NCI-H2196 treated with DMSO at 0.1 percent for 48 hours (cell line): Measurements from ENCODE around the gene CELSR1.

Experiments used
- DNase-seq: peaks from one replicate; lab custom pipeline; 2025; ENCODE audit not compliant: unreplicated experiment; lab: John Stamatoyannopoulos, UW

The CELSR1 gene

DNA sequence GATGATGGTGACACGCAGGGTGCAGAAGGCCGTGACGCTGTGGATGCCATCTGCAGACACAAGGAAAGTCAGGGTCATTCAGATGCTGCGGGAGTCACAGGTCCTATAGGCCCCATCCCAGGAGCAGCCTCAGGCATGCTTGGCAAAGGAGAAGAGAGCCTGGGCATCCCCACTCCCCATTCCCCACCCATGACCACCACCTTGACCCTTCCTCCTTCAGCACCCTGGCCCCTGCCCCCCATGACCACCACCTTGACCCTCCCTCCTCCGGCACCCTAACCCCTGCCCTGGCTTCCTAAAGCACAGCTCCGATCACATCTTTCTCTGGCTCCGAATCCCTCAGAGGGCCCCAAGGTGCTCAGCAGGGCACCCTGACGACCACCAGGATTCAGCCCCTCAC, 73.1 kb downstream of the CELSR1 start:
- DNase-seq = no peak

DNA sequence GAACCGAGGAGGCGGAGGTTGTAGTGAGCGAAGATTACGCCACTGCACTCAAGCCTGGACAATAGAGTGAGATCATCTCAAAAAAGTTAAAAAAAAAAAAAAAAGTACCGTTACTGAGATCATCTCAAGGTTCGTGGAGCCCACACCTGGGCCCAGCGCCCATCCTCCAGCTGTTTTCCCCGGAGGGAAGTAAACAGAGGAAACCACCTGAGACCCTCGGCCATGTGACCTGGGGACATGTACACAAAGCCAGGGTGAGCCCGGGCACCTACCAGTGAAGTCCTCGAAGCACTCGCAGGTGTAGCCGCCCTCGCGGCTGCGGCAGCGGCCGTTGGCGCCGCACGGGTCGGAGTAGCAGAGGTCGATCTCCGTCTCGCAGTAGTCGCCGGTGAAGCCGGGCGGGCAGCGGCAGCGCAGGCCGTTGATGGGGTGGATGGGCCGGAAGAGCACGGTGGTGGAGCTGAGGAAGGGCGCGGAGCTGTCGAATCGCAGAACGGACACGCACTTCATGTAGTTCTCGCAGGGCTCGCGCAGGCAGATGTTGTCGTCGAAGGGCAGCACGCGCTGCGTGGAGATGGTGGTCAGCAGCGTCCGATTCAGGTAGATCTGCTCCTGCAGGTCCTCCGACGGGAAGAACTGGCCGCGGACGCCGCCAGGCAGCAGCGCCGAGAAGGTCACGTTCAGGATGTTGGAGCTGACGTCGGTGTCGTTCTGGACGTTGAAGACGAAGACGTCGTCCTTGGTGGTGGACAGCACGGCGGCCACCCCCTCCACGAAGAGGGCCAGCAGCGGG, 73.8 kb downstream of the CELSR1 start:
- no peak for DNase-seq

DNA sequence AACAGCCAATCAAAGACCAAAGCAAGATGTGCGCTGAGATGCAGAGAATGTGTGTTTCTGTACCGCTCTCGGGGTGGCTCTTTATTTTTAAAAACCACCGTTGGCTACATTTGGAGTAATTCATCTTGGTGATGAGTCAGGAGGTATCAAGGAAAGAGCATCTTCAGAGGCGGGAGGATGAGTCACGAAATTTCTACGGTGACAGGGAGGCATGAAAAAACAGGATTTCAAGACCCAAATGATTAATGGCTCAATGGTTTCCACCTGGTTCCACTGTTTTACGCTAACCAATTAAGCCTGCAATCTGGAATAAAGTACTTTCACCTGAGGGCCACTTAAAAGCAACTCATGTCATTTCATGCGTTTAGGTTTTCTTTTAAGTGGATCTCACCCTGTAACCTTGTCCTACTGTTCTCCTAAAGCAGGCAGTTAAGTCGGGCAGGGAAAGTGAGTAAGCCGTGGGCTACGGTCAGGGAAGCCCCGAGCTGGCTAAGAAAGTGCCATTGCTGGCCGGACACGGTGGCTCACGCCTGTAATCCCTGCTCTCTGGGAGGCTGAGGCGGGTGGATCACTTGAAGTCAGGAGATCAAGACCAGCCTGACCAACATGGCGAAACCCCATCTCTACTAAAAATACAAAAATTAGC, 74.6 kb downstream of the CELSR1 start:
- DNase-seq = no peak

DNA sequence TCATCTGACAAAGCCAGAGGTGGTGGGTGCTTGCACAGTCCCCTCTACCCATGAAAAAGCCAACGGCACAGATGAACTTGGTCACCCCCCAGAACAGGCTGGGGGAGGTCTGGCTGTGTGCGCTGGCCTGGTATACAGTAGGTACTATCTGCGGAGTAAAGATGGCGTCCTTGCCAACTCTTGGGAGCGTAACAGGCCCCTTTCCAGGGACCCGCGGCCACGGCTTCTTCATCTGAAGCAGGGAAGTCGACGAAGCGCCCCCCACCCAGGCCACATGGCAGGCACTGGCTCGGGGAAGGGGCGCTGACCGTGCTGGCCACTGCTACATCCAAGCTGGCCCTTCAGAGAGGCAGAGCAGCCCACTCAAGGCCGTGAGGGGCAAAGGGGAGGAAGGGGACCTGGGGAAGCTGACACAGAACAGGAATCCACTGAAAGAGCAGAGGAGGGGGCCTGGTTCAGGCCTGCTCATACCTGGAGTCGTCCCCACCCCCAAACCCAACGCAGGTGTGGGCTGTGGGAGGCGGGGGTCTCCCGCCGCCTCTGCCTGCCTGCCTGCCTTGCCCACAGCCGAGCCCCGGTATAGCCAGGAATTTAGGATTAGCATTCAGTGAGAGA, 75.7 kb downstream of the CELSR1 start:
- DNase-seq = no peak

DNA sequence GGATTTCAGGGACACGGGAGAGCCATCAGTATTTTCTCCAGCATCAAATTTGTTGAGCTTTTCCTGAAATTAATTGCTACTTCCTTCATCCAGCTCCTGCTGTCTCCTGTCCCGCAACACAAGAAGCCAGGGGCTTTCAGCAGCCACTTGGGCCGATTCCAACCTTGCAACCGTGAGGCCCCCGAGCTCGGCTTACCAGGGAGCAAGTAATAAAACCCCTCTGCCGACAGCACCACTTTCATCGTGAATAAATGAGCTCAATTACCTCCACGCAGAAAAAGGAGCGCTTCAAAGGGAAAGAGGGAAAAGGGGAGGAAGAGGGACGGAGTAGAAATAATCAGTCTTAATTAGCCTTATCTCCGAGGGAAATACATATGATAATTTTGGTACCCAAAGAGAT, 76.6 kb downstream of the CELSR1 start:
- DNase-seq = no peak

DNA sequence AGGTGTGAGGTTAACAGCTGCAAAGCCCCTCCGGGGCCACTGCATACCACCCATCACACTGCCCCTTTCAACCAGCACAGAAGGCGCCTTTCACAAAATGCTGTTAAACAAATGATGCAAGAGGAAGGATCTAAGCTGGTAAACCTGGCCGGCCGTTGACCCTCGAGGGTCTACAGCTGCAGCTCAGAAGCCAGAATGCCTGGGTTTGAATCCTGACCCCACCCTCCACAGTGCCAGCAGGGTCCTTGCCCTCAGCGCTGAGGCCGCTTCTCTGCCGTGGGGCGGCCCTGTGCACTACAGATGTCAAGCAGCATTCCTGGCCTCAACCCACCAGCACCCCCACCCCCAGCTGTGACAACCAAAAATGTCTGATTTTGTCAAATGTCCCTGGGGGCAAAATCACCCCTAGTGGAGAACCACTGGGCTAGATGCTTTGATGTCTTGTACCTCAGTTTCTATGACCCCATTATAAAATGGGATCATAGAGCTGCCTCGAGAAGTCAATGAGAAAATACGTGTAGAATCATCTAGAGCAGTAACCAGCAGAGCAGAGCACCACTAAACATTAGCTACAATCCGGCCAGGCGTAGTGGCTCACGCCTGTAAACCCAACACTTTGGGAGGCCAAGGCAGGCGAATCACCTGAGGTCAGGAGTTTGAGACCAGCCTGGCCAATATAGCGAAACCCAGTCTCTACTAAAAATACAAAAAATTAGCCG, 77.9 kb downstream of the CELSR1 start:
- no peak for DNase-seq

DNA sequence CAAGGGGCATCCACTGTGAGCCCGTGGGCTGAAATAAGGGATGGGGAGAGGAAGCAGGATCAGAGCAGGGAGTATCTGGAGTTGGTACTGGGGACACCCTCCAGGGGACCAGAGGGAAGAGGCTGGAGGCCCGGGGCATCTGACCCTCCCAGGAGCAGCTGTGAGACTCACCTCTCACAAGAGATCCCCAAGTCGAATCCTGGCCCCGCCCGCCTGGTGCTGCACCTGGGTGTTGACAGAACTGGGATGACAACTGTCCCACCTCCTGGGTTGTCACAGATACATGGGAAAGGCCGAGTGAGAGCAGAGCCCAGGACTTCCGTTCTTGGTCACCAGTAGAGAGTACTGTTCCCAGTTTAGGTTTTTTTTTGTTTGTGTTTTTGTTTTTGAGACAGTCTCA, 78.9 kb downstream of the CELSR1 start:
- no peak for DNase-seq

DNA sequence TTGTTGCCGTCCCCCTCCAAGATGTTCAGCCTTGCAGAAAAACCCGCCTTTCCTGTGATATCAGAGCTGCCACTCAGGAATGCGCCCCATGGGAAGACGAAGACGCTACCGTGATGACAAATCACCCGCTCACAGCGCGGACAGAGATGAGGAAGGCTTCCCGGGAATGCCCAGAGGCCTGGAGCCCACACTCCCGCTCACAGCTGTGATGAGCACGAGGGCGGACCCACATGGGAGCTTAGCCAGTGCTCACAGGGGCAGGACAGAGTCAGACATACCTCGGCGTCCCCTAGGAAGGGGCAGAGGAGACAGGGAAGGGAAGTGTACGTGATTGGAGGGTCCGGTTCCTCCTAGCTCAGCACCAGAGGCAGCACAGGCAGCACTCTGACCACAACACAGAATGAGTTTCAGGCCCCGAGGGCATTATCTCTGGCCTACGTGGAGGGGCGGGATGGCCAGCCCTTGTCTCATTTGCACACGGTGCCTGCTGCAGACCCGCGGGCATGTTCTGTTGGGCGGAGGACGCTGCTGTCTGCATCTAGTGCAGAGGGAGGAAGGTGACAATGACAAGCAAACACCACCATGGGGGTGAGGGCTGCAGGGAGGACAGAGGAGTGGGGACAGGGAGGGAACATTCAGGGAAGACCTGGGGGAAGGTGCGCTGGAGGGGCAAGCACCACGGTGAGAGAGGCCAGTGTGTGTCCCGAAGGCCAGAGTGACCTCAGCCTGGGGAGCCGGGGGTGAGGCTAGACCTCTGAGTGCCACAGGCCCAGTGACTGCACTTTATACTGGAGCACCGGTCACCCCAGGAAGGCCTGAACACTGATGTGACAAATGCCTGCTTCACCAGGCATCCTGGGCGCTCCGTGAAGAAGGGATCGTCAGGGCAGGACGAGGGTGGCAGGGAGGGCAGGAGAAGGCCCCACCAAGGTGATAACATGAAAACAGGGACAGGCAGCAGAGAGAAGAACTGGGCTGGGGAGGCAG, 79.6 kb downstream of the CELSR1 start:
- DNase-seq = no peak

DNA sequence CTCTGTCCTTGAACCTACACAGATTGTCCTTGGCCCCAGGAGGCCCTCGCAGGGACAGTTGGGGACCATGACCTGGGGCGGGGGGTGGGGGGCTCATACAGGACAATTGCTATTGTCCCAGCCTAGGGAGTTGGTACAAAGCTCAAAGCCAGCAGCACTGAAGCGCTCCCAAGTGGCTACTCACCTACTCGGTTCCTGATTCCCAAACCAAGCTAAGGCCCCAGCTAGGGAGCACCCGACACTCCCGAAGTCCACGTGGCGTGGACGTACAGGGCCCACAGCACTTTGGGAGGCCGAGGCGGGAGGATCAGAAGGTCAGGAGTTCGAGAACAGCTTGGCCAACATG, 80.6 kb downstream of the CELSR1 start:
- no peak for DNase-seq

DNA sequence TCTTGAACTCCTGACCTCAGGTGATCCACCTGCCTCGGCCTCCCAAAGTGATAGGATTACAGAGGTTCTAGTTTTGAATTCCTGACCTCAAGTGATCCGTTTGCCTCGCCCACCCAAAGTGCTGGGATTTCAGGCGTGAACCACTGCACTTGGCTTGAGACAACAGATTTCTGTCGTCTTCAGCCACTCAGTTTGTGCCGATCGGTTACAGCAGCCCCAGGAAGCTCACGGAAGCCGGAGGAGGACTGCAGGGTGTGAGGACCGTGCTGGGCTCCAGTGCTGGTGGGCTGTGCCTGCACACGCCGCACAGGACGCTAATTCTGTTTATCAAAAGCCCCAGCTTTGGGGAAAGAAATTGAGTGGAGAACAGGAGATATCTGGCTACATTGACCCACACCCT, 82.0 kb downstream of the CELSR1 start:
- no peak for DNase-seq

DNA sequence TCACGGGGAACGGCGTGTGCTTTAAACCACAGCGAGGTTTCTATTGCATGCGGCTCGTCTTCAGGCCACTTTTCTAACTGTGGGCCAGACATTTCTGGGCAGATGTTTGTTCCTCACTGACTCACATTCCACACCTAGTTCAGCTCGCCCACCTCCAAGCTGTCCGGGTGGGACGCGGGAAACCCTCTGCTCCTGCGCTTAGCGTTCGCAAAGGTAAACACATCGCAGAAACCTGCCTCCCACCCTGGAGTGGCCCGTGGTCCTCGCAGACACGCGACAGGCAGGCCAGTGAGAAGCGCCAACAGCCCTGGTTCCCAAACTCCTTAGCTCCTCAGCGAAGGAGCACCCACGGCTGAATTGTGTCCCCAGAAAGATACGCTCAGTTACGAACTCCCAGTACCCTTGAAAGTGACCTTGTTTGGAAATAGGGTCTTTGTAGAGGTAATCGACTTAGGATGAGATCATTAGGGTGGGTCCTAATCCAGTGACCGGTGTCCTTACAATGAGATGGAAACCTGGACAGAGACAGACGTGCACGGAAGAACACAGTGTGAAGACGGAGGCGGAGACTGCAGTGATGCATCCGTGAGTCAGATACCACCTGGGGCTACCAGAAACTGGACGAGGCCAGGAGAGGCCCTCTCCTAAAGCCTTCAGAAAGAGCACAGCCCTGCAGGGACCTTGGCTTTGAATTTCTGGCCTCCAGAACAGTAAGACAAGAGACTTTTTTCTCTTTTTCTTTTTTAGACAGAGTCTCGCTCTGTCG, 82.7 kb downstream of the CELSR1 start:
- no peak for DNase-seq

DNA sequence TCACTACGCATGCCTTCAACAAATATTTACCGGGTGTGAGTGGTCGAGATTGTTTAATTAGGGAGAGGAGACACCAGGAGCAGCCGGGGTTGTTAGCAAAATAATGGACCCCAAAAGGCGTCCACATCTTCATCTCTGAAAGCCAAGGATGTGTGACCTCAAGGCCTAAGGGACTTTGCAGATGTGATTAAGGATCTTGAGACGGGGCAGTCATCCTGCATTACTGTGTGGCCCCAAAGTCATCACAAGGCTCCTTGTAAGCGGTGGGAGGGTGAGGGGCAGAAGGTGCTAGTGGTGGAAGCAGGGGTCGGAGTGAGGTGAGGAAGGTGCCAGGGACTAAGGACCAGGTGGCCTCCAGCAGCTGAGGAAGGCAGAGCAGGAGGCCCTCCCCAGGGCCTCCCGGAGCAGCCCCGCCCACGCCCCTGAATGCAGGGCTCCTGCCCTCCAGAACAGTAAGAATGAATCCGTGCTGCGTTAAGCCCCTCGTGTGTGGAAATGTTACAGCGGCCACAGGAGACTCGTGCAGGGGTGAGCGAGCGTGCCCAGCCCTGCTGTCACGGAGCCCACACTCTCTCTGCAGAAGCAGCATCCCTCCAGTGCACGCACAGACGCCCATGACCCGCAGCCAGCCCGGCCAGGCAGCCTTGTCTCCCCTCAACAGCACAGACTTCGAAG, 83.5 kb downstream of the CELSR1 start:
- no peak for DNase-seq

DNA sequence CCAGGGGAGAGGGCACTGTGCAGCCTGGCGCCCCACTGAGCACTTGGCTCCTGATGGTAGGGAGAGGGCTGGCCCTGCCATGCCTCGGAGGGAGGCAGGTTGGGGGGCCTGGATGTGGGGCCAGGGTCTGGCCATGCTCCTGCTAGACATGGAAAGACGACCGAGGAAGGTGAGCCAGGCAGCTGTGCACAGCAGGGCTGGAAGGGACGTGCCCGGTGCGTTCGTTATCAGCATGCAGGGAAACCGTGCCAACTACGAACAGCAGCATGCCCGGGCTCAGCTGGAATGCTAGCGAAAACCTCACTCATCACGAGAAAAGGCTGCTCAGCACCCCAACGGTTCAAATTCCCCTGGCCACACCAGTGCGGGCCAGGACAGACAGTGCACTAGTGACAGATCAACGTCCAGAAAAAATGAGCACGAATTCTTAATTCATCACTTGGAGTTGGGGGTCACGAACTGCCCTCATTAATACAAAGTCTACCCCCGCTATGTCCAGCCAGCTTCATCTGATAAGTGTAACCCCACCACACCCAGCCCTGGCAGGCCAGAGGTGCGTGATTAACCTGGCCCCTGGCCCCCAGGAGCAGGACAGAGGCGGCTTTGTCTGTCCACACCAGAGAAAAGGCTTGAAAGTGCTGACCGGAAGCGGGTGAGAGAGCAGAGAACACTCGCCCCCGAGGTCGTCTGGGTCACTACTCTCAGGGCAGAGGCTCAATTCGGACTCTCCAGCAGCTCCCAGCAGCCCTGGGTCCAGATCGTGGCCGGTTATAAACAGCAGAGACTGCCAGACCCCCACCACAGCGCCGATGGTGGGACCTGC, 84.2 kb downstream of the CELSR1 start:
- DNase-seq = no peak

DNA sequence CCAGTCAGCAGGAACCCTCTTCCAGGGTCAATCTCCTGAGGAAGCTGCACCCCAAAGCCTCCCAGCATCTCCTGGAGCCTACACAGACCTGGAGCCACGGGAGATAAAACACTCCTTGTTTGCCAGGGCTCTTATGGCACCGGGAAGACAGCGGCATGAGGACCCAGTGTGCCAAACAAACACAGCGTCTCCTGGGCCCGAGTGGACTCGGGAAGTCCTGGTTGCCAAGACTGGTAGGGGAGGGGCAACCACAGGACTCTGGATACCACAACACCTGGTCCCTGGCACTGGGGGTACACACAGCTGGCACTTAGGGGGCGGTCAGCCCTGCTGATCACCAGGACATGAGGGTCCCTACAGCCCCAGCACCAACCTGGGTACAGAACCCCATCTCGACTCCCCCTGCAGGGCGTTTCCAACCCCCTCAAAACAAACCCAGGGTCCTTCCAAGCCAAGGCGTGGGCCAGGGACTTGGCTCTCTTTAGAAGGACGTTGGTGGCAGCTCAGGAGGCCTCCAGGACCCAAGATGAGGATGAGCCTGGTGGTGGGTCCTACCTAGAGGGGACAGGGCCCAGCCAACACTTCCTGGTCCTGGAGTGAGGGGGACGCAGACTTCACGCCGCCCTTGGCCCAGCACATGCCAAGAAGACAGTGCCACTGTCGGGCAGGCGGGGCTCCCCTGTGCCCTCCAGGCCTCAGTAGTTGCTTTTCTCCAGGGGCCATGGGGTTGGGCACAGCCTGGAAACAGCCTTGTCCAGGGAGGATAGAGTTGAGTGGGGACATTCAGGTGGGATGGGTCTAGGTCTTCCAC, 85.0 kb downstream of the CELSR1 start:
- no peak for DNase-seq

DNA sequence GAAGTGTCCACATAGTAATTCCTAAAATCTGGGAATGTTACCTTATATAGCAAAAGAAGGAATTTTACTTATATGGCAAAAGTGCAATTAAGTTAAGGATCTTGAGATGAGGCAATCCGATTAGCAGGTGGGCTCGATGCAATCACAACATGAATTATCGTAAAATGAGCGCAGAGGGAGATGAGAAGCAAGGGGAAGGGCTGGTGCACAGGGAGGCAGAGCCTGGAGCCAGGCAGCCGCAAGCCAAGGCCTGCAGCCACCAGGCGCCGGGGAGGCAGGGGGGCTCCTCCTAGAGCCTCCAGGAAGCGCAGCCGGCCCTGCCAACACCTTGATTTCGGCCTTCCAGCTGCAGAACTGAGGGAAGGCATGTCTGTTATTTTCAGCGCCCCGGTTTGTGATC, 85.7 kb downstream of the CELSR1 start:
- DNase-seq = no peak

DNA sequence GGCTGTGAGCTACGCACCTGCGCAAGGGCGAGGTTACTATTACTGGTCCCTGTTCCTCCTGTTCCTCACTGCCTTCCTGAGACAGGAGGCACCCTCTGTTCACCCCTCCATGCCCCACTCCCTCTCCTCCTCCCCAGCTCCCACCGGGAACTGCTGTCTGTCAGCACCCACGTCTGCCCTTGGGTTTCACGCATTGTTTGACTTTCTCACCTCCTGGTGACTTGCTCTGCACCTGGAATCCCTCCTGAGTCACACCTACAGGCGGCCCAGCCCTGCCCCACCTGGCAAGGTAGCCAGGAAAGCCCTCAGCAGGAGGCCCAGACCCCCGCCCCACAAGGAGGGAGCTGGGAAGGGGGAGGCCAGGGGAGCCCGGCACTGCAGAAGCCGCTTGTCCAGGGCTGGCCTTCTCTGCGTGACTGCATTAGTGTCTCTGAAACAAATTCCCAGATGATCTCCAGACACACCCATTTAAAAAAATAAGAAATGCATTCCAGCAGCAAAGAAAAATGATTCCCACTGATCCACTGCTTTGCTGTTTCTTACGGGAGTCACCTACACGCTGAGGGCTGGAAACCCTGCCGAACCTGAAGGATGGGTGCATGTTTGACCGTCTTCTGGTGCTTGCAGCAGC, 86.4 kb downstream of the CELSR1 start:
- no peak for DNase-seq
